Epidermal melanocyte (primary cell): ENCODE data around the gene SERTAD2.

Experiments
- DNase-seq: peaks from one replicate; pipeline ENCODE4 v3.0.0; 2011; ENCODE audit warnings: low spot score; ENCODE audit not compliant: insufficient read length

The SERTAD2 gene

GRCh38 chr2:64649626-64650025 lies 4.1 kb downstream of the SERTAD2 start:
- no peak for DNase-seq

GRCh38 chr2:64649013-64649484 lies 4.7 kb downstream of the SERTAD2 start:
- DNase-seq: no peak

- no peak for DNase-seq
These were observed 7.5 kb downstream of the SERTAD2 start for GRCh38 chr2:64646007-64646880.

- peak; percentile 67 for DNase-seq
These were observed 9.0 kb downstream of the SERTAD2 start for GRCh38 chr2:64644458-64645382.

- DNase-seq: no peak
These were observed 9.8 kb downstream of the SERTAD2 start for GRCh38 chr2:64643838-64644457.

- no peak for DNase-seq
These were observed 12.1 kb downstream of the SERTAD2 start for GRCh38 chr2:64641599-64641998.

GRCh38 chr2:64640153-64641044 lies 13.3 kb downstream of the SERTAD2 start:
- DNase-seq: peak; percentile 83

GRCh38 chr2:64639691-64640090 lies 14.0 kb downstream of the SERTAD2 start:
- DNase-seq: no peak

GRCh38 chr2:64638502-64639120 lies 15.1 kb downstream of the SERTAD2 start:
- DNase-seq: no peak

- no peak for DNase-seq
These were observed 15.8 kb downstream of the SERTAD2 start for GRCh38 chr2:64637931-64638330.

- DNase-seq: no peak
These were observed 16.6 kb downstream of the SERTAD2 start for GRCh38 chr2:64637000-64637635.

GRCh38 chr2:64635976-64636911 lies 17.5 kb downstream of the SERTAD2 start:
- DNase-seq: no peak

- DNase-seq: no peak
These were observed 19.1 kb downstream of the SERTAD2 start for GRCh38 chr2:64634345-64635267.

- DNase-seq: no peak
These were observed 20.6 kb downstream of the SERTAD2 start for GRCh38 chr2:64632835-64633819.

GRCh38 chr2:64631771-64632170 lies 21.9 kb downstream of the SERTAD2 start:
- no peak for DNase-seq

GRCh38 chr2:64630752-64631151 lies 23.0 kb downstream of the SERTAD2 start:
- DNase-seq: no peak
